H9 (cell line): ENCODE measurements around the gene THAP9. TPM values are rescaled to one million over a fixed set of nuclear protein-coding genes. Genes with fewer than 3 reads are reported as not detected.

ENCODE experiments used
- DNase-seq: peaks from one replicate; pipeline ENCODE4 v3.0.0-alpha.2; 2017
- H2AFZ ChIP-seq: one replicate; pipeline ENCODE4 v1.6.1; 2013; ENCODE audit warnings: mild to moderate bottlenecking, low read length, control low read depth, moderate library complexity
- H2AK5ac ChIP-seq: 2 replicates; pipeline ENCODE4 v1.6.1; 2013; ENCODE audit warnings: low read length, control low read depth, mixed read lengths; ENCODE audit not compliant: insufficient read length
- H2BK120ac ChIP-seq: one replicate; pipeline ENCODE4 v1.6.1; 2013; ENCODE audit warnings: low read depth, mild to moderate bottlenecking, low read length, control low read depth, inconsistent platforms; ENCODE audit not compliant: poor library complexity, severe bottlenecking
- H2BK12ac ChIP-seq: 2 replicates; pipeline ENCODE4 v1.6.1; 2013; ENCODE audit warnings: low read length, control low read depth, mixed read lengths, low read depth; ENCODE audit not compliant: insufficient read length
- H2BK15ac ChIP-seq: 2 replicates; pipeline ENCODE4 v1.6.1; 2013; ENCODE audit warnings: low read depth, low read length, control low read depth
- H2BK20ac ChIP-seq: one replicate; pipeline ENCODE4 v1.6.1; 2013; ENCODE audit warnings: low read depth, mild to moderate bottlenecking, low read length, control low read depth, inconsistent platforms; ENCODE audit not compliant: poor library complexity, severe bottlenecking
- H2BK5ac ChIP-seq: 2 replicates; pipeline ENCODE4 v1.6.1; 2013; ENCODE audit warnings: low read length, control low read depth, mixed read lengths; ENCODE audit not compliant: insufficient read length
- H3K14ac ChIP-seq: 2 replicates; pipeline ENCODE4 v1.6.1; 2013; ENCODE audit warnings: low read length, control low read depth; ENCODE audit not compliant: insufficient read depth
- H3K18ac ChIP-seq: 2 replicates; pipeline ENCODE4 v1.6.1; 2013; ENCODE audit warnings: low read depth, mild to moderate bottlenecking, mixed read lengths, low read length, control low read depth; ENCODE audit not compliant: insufficient read length
- H3K23ac ChIP-seq: 2 replicates; pipeline ENCODE4 v1.6.1; 2013; ENCODE audit warnings: low read length, control low read depth, mixed read lengths, low read depth; ENCODE audit not compliant: insufficient read length
- H3K23me2 ChIP-seq: 2 replicates; pipeline ENCODE4 v1.6.1; 2013; ENCODE audit warnings: low read depth, mild to moderate bottlenecking, mixed read lengths, low read length, control low read depth; ENCODE audit not compliant: insufficient read length, poor library complexity, severe bottlenecking
- H3K27ac ChIP-seq: 2 replicates; pipeline ENCODE4 v1.5.1; 2013; ENCODE audit warnings: low read length, control low read depth, mixed read lengths, low read depth; ENCODE audit not compliant: insufficient read length
- H3K27me3 ChIP-seq: 2 replicates; pipeline ENCODE4 v1.6.1; 2013; ENCODE audit warnings: low read length, control low read depth, inconsistent platforms; ENCODE audit not compliant: insufficient read depth
- H3K4ac ChIP-seq: 2 replicates; pipeline ENCODE4 v1.6.1; 2013; ENCODE audit warnings: low read depth, mild to moderate bottlenecking, control low read depth, inconsistent platforms, low read length, moderate library complexity
- H3K4me1 ChIP-seq: 2 replicates; pipeline ENCODE4 v1.6.1; 2013; ENCODE audit warnings: low read length, control low read depth, inconsistent platforms; ENCODE audit not compliant: insufficient read depth
- H3K4me2 ChIP-seq: 2 replicates; pipeline ENCODE4 v1.6.1; 2013; ENCODE audit warnings: low read length, control low read depth, mixed read lengths; ENCODE audit not compliant: insufficient read length, insufficient read depth
- H3K56ac ChIP-seq: 2 replicates; pipeline ENCODE4 v1.6.1; 2013; ENCODE audit warnings: low read depth, mild to moderate bottlenecking, mixed read lengths, low read length, control low read depth; ENCODE audit not compliant: insufficient read length
- H3K79me1 ChIP-seq: 2 replicates; pipeline ENCODE4 v1.6.1; 2013; ENCODE audit warnings: low read depth, mild to moderate bottlenecking, moderate library complexity, low read length, control low read depth, inconsistent platforms; ENCODE audit not compliant: insufficient read depth, poor library complexity, severe bottlenecking
- H3K79me2 ChIP-seq: 2 replicates; pipeline ENCODE4 v1.6.1; 2013; ENCODE audit warnings: low read length, control low read depth, inconsistent platforms; ENCODE audit not compliant: insufficient read depth
- H3K9ac ChIP-seq: 2 replicates; pipeline ENCODE4 v1.6.1; 2013; ENCODE audit warnings: low read length, control low read depth, mixed read lengths; ENCODE audit not compliant: insufficient read length; ENCODE audit errors: extremely low read depth
- H3K9me3 ChIP-seq: one replicate; pipeline ENCODE4 v1.6.1; 2013; ENCODE audit warnings: low read depth, low read length, inconsistent platforms; ENCODE audit not compliant: control insufficient read depth
- H3T11ph ChIP-seq: one replicate; pipeline ENCODE4 v1.6.1; 2013; ENCODE audit warnings: mild to moderate bottlenecking, low read length, control low read depth, inconsistent platforms
- H4K20me1 ChIP-seq: one replicate; pipeline ENCODE4 v1.6.1; 2013; ENCODE audit not compliant: control insufficient read depth, insufficient read length, insufficient read depth
- H4K5ac ChIP-seq: 2 replicates; pipeline ENCODE4 v1.6.1; 2013; ENCODE audit warnings: low read depth, mild to moderate bottlenecking, mixed read lengths, low read length, control low read depth; ENCODE audit not compliant: insufficient read length
- H4K8ac ChIP-seq: replicated peaks from 2 replicates; pipeline ENCODE4 v1.6.1; 2013; ENCODE audit warnings: low read length, control low read depth, mixed read lengths, low read depth; ENCODE audit not compliant: insufficient read length
- H4K91ac ChIP-seq: 2 replicates; pipeline ENCODE4 v1.6.1; 2013; ENCODE audit warnings: low read depth, mild to moderate bottlenecking, moderate library complexity, mixed read lengths, low read length, control low read depth; ENCODE audit not compliant: insufficient read length
- H3K27ac Mint-ChIP-seq, 3 experiments: 2 replicates in 2 of 3; 3 replicates in 1 of 3; pipeline ENCODE4 v1.8.0; 2020 to 2021; ENCODE audit warnings: mixed read lengths in 3 of 3, mild to moderate bottlenecking in 1 of 3, moderate library complexity in 1 of 3
- H3K27me3 Mint-ChIP-seq: 2 replicates; pipeline ENCODE4 v1.8.0; 2021; ENCODE audit warnings: low read depth, mild to moderate bottlenecking, moderate library complexity, mixed read lengths
- H3K36me3 Mint-ChIP-seq, 3 experiments: 2 replicates in 2 of 3; 3 replicates in 1 of 3; pipeline ENCODE4 v1.8.0; 2020 to 2021; ENCODE audit warnings: low read depth in 3 of 3, mixed read lengths in 3 of 3; ENCODE audit not compliant: insufficient read depth in 1 of 3
- H3K4me1 Mint-ChIP-seq, 2 experiments: 2 replicates each; pipeline ENCODE4 v1.8.0; 2020; ENCODE audit warnings: mixed read lengths in 2 of 2
- H3K4me3 Mint-ChIP-seq, 2 experiments: 2 replicates in 1 of 2; 3 replicates in 1 of 2; pipeline ENCODE4 v1.8.0; 2020 to 2021; ENCODE audit warnings: mild to moderate bottlenecking in 2 of 2, mixed read lengths in 2 of 2, moderate library complexity in 1 of 2
- H3K9me3 Mint-ChIP-seq, 2 experiments: 2 replicates in 1 of 2; 3 replicates in 1 of 2; pipeline ENCODE4 v1.8.0; 2020; ENCODE audit warnings: mild to moderate bottlenecking in 2 of 2, mixed read lengths in 2 of 2, moderate library complexity in 1 of 2
- WGBS: extraction: QIAGEN DNeasy Blood & Tissue Kit; methylation state at CpG from one replicate; pipeline ENCODE4 v1.1.7; 2013; ENCODE audit warnings: missing lambda C conversion rate, low lambda C conversion rate, mixed read lengths; ENCODE audit not compliant: insufficient read length; ENCODE audit errors: extremely low coverage; 5-methylcytosine and 5-hydroxymethylcytosine counted together
- total RNA-seq: library from RNA; stranded (reverse); gene quantifications from 2 replicates; pipeline ENCODE4 v1.2.1, GENCODE V29; 2021
- TF ChIP-seq, protein P1 (sequence below): fragments of 200-600 bp; sonication (generic); conservative IDR thresholded peaks from 3 replicates; pipeline ENCODE4 v1.8.0; 2021; ENCODE audit warnings: antibody characterized with exemption, mild to moderate bottlenecking

Gene THAP9
- total RNA-seq, 1 experiment from 2014 or later = 14.8 TPM

GRCh38 chr4:82968972-82969371 lies 68.4 kb downstream of the THAP9 start:
- no peaks in the 10 kb centered on the region for H3K23me2 ChIP-seq
- no peak overlapping the region for H2BK5ac ChIP-seq
- no peak overlapping the region for H2BK20ac ChIP-seq
- no peaks in the 10 kb centered on the region for H3K27me3 ChIP-seq
- no peak overlapping the region for H4K91ac ChIP-seq
- H3T11ph ChIP-seq = no peak overlapping the region
- H3K36me3 Mint-ChIP-seq = peaks cover 3 to 27% (median 9%) of the 10 kb centered on the region in 3 experiments; a peak in 4 of 7 replicates
- H2AFZ ChIP-seq = no peak overlapping the region
- H3K9me3 ChIP-seq = no peaks in the 10 kb centered on the region
- no peak overlapping the region for H3K4me2 ChIP-seq
- H3K9ac ChIP-seq = no peak overlapping the region
- no peak overlapping the region for H3K23ac ChIP-seq
- H3K4ac ChIP-seq = no peak overlapping the region
- no peak overlapping the region for H2AK5ac ChIP-seq
- DNase-seq = no peak
- H3K27me3 Mint-ChIP-seq = no peaks in the 10 kb centered on the region
- no peak overlapping the region for H3K14ac ChIP-seq
- no peak overlapping the region for H3K27ac Mint-ChIP-seq
- H3K4me1 Mint-ChIP-seq = no peaks in the 10 kb centered on the region
- H3K79me2 ChIP-seq = no peaks in the 10 kb centered on the region
- no peak overlapping the region for H3K56ac ChIP-seq
- H4K8ac ChIP-seq = no peak overlapping the region
- H4K5ac ChIP-seq = no peak overlapping the region
- no peaks in the 10 kb centered on the region for H3K79me1 ChIP-seq
- H2BK15ac ChIP-seq = no peak overlapping the region
- TF ChIP-seq, protein P1, sequence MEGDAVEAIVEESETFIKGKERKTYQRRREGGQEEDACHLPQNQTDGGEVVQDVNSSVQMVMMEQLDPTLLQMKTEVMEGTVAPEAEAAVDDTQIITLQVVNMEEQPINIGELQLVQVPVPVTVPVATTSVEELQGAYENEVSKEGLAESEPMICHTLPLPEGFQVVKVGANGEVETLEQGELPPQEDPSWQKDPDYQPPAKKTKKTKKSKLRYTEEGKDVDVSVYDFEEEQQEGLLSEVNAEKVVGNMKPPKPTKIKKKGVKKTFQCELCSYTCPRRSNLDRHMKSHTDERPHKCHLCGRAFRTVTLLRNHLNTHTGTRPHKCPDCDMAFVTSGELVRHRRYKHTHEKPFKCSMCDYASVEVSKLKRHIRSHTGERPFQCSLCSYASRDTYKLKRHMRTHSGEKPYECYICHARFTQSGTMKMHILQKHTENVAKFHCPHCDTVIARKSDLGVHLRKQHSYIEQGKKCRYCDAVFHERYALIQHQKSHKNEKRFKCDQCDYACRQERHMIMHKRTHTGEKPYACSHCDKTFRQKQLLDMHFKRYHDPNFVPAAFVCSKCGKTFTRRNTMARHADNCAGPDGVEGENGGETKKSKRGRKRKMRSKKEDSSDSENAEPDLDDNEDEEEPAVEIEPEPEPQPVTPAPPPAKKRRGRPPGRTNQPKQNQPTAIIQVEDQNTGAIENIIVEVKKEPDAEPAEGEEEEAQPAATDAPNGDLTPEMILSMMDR = no peak
- no peak overlapping the region for H3K27ac ChIP-seq
- no peak overlapping the region for H3K4me3 Mint-ChIP-seq
- no peaks in the 10 kb centered on the region for H4K20me1 ChIP-seq
- H3K18ac ChIP-seq = no peak overlapping the region
- WGBS = no CpG with 5 or more reads among the region's 4 CpGs
- no peaks in the 10 kb centered on the region for H3K9me3 Mint-ChIP-seq
- H2BK120ac ChIP-seq = no peak overlapping the region
- H3K4me1 ChIP-seq = no peaks in the 10 kb centered on the region
- H2BK12ac ChIP-seq = no peak overlapping the region
